ENCODE data around the gene PTPN9. TPM values are rescaled to one million over a fixed set of nuclear protein-coding genes. Genes with fewer than 3 reads are reported as not detected.

Gene PTPN9
- total and polyA plus RNA-seq, 2 of the 13 experiments (the other 11 are each of a cell fraction or from before 2014, with no cell fraction given): 16.6 to 19.9 TPM

- TF ChIP-seq ZMYM4 (CRISPR knock-in tag; IDR thresholded peaks at IDR 0.05): 0 out of 2 replicates have a peak, but pooled peaks have one; percentile 21
- no peak for TF ChIP-seq FOXA1 (IDR thresholded peaks at IDR 0.05)
- TF ChIP-seq FOXA1 (CRISPR knock-in tag; IDR thresholded peaks at IDR 0.05): no peak
- TF ChIP-seq HHEX (CRISPR knock-in tag; IDR thresholded peaks at IDR 0.05): no peak
- no peak for TF ChIP-seq ZBTB4 (CRISPR knock-in tag; IDR thresholded peaks at IDR 0.05; ENCODE audit: borderline replicate concordance)
- TF ChIP-seq ZFP36 (IDR thresholded peaks at IDR 0.05; ENCODE audit: borderline replicate concordance, low read depth, low read length, partially characterized antibody): no peak
- TF ChIP-seq SOX13 (IDR thresholded peaks at IDR 0.05): no peak
- TF ChIP-seq SOX13 (CRISPR knock-in tag; conservative IDR thresholded peaks at IDR 0.05 in 1 of 2, IDR thresholded peaks at IDR 0.05 in 1 of 2): no peak
- no peak for TF ChIP-seq RAD51 (IDR thresholded peaks at IDR 0.05; ENCODE audit: borderline replicate concordance)
- no peak for TF ChIP-seq ZNF816 (CRISPR knock-in tag; IDR thresholded peaks at IDR 0.05; ENCODE audit: borderline replicate concordance)
- no peak for TF ChIP-seq GATAD1 (CRISPR knock-in tag; IDR thresholded peaks at IDR 0.05)
- TF ChIP-seq IRF9 (CRISPR knock-in tag; IDR thresholded peaks at IDR 0.05; ENCODE audit: borderline replicate concordance): no peak
- no peak for TF ChIP-seq FOXM1 (CRISPR knock-in tag; IDR thresholded peaks at IDR 0.05)
- TF ChIP-seq ZXDC (CRISPR knock-in tag; IDR thresholded peaks at IDR 0.05): no peak
- TF ChIP-seq HMGA1 (CRISPR knock-in tag; conservative IDR thresholded peaks at IDR 0.05): no peak
- no peak for TF ChIP-seq BCL3 (CRISPR knock-in tag; IDR thresholded peaks at IDR 0.05)
- no peak for TF ChIP-seq PLSCR1 (CRISPR knock-in tag; IDR thresholded peaks at IDR 0.05; ENCODE audit: borderline replicate concordance)
- TF ChIP-seq ZBTB34 (CRISPR knock-in tag; IDR thresholded peaks at IDR 0.05): no peak
- TF ChIP-seq CENPX (CRISPR knock-in tag; IDR thresholded peaks at IDR 0.05): no peak
Observed at GRCh38 chr15:75460646-75461045, 118.5 kb downstream of the PTPN9 start (continued).

Measured in HepG2 (cell line).